ENCODE data around the gene CD52.

CD52 gene

GRCh38 chr1:26317612-26318337 lies at the start of gene CD52:
Gene CD52 (plus strand): TSS chr1:26317958. CDS start chr1:26318018, 60 bp downstream.
- DNase-seq = no peak

- DNase-seq = no peak
Measured at GRCh38 chr1:26268290-26269197, 49.2 kb upstream of the CD52 start.

- DNase-seq = no peak
Measured at GRCh38 chr1:26269198-26269550, 48.6 kb upstream of the CD52 start.

DNA sequence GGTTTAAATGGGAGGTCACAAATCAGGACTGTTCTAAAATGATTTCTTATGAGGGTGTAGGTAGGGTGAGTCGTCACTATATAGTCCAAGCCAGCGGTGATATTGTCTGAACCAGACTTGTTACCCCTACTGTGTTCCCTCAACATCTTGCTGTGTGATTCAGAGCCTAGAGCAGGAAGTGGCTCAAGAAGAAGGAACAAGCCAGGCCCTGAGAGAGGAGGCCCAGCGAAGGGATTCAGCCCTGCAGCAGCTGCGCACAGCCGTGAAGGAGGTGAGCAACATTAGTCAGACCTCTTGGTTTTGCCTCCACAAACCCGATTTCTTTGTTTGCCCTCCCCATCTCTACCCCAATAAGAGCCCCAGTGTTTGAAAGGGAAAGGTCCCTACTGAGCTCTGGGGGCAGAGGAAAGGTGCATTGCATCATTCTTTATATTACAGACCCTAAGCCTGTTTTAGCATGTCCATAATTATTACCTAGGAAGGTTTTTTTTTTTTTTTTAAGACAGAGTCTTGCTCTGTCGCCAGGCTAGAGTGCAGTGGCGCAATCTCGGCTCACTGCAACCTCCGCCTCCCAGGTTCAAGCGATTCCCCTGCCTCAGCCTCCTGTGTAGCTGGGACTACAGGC lies 42.8 kb upstream of the CD52 start:
- DNase-seq = peak; percentile 74

DNA sequence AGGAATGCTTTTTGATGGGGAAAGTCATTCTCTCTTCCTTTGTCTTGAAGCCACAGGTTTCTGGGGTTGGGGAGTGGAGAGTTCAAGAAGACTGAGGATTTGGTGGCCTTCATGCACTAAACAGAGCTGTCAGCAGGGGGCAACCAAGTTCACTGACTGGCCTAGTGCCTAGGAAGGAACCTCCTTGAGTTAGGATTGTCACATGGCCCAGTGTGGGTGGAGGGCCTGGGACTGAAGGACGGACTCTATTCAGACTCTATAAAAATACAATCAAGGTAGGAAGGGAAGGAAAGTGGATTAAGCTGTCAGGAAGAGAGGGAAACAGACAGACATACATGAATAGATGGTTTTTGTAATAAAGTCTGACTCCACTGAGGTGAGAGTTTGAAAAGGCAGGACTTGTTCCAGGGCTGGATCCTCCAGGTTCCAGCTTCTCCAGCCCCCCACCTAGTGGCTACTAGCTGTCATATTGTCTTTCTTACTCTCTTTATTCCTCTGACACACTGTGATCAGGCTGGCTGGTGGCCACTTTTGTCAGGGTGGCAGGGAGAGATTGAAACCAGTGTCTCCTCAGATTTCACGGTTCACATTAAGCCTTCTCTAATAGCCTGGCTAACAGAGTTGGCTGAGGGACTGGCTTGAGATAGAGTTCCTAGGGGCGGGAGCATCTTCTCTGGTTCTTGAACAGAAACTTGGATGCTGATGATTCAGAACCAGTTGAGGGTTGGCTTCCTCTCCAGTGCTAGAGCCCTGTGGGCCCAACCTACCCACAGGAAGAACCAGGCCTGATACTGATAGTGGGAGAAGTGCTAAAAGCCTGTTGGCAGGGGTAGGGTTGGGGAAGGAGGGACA lies 42.0 kb upstream of the CD52 start:
- peak; percentile 88 for DNase-seq

GRCh38 chr1:26276432-26276838 lies 41.3 kb upstream of the CD52 start:
- DNase-seq = no peak

GRCh38 chr1:26277261-26277661 lies 40.5 kb upstream of the CD52 start:
- DNase-seq = no peak

DNA sequence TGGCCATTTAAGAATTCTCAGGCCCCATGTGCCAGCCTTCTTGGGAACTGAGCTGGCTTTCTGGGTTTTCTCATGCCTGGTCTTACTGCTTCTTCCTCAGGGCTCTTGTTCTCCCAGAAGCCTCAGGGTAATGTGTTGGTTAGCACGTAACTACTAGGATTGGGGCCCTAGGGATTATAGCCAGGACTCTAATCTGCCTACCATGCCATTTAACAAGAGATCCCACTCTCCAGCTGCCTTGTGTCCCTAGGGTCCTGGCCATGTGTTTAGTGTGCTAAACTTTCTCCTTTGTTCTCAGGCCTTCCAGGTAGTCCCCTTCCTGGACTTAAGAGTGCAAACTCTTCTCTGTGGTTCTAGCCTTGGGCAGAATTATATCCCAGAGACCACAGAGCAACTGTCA lies 40.0 kb upstream of the CD52 start:
- no peak for DNase-seq

DNA sequence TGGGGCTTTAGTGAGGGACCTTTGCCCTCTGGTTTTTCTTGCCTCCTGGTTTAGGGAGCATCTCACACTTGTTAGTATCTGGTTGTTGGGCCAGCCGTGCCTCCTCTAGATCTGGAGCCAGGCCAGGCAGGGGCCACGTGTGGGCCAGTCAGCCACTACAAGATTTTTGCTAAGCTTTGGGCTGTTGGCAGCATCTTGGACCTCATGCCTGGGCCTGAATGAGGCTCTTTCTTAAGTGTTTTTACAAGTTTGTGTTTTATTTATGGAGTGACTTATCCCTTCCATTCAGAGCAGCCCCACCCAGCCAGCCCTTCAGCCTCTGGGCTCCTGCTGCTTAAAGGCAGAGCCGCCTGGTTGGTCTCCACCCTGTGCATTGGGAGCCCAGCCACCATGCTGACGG lies 39.5 kb upstream of the CD52 start:
- DNase-seq = no peak

- peak; percentile 48 for DNase-seq
Measured at GRCh38 chr1:26278724-26279455, 38.9 kb upstream of the CD52 start.

DNA sequence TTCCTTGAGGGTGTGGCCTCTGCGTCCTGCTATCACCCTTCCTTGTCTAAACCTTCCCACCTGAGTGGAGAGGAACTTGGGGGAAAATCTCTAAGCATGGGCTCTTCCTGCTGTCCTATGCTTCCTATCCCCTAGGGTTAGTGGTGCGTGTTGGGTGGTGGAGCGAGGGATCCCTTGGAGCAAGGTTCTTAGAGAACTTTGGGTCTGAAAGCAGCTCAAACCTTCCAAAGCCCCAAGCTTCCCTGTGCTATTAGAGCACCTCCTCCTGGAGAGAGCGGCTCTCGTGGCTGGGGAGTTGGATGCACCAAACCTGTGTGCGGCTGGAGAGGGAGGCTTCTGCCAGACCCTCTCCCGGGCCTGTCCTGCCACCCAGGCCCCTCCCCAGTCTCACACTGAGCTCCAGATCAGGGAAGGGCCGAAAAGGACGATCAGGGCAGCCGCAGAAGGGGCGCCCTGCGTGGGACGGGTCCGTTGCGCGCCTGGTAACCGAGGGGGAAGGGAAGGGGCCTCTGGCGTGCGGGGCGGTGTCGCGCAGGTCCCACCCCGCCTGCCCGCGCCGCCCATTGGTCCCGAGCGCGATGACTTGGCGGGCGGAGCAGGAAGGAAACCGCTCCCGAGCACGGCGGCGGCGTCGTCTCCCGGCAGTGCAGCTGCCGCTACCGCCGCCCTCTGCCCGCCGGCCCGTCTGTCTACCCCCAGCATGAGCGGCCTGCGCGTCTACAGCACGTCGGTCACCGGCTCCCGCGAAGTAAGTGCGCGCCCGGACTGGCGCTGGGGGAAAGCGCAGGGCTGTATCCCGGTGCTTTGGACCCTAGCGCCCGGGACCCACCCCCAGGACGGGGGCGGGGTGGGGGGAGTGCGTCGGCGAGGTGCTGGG lies 38.1 kb upstream of the CD52 start, which contains the start of gene SH3BGRL3:
TSS of gene SH3BGRL3 (plus strand) at position 631 of the 877 bp plus-strand sequence. CDS start at position 701, 70 bp downstream.
- DNase-seq = peak; percentile 86

DNA sequence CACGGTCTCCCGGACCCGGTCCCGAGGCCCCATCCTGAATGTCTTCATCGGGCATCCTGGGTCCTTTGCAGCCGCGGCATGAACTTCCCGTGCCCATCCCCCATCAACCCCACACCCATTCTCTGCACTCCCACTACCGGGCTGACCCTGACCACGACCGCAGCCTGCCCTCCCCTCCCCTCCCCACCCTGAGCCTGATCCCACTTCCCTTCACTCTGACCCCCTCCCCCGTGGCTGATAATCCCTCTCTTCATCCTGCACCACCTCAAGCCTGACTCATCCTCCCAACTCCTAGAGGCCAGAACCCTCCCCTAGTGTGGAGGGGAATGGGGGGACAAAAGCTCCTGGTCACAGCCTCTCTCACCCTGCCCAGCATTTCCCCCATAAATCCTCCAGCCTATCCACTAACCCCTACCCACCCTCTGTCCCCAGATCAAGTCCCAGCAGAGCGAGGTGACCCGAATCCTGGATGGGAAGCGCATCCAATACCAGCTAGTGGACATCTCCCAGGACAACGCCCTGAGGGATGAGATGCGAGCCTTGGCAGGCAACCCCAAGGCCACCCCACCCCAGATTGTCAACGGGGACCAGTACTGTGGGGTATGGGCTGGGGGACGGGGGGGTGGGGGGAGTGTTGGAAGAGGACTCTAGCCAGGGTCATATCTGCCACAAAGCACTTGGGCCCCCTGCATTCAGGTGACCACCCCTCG lies 37.3 kb upstream of the CD52 start:
- DNase-seq = peak; percentile 46

GRCh38 chr1:26281091-26281958 lies 36.4 kb upstream of the CD52 start:
- DNase-seq = no peak

DNA sequence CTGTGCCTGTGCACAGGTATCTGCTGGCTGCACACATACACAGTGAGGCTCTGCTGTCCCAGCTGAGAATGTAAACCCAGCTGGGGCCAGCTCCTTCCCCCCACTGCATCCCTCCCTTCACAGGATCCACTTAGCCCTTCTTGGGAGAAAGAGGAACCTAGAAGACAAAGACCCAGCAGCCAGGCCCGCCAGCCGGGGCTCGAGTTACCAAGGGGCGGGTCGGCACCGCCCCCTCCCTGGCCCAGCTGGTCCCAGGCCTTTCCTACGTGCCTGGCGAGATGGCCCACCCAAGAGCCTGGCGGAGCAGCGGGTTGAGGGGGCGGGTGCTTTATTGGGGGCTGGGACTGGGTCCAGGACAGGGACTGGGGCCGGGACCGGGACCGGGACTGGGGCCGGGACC lies 35.8 kb upstream of the CD52 start:
- no peak for DNase-seq

GRCh38 chr1:26282401-26282918 lies 35.3 kb upstream of the CD52 start:
- DNase-seq = no peak

- no peak for DNase-seq
Measured at GRCh38 chr1:26283279-26283853, 34.4 kb upstream of the CD52 start.

GRCh38 chr1:26283871-26284596 lies 33.7 kb upstream of the CD52 start:
- no peak for DNase-seq

Measured in HCEC 1CT (cell line).